T-helper 1 cell treated with Interleukin-12 subunit alpha and Interleukin-12 subunit beta and Interleukin-4 antibody, amounts not matched to agents 30 ng/mL and 1 ng/mL, for 36 hours (primary cell): ENCODE measurements around the gene TTLL11. TPM values are rescaled to one million over a fixed set of nuclear protein-coding genes. Genes with fewer than 3 reads are reported as not detected.

ENCODE experiments used
- intact Hi-C: fragments of 100-400 bp; cut with micrococcal nuclease; formaldehyde crosslinking; loops from one replicate; pipeline ENCODE4 v1.15.1; 2024
- total RNA-seq: library from RNA; stranded (reverse); gene quantifications from 2 replicates; pipeline ENCODE4 v1.2.3, GENCODE V29; 2022

The TTLL11 gene
- total RNA-seq, 1 donor from 2014 or later, result 2.8 TPM

GRCh38 chr9:121862371-121863332 is 230.5 kb downstream of the TTLL11 start:
- intact Hi-C loops, result no loop called here

GRCh38 chr9:121861501-121862180 is 231.5 kb downstream of the TTLL11 start:
- intact Hi-C loops, result no loop called here

GRCh38 chr9:121860744-121861143 is 232.4 kb downstream of the TTLL11 start:
- intact Hi-C loops, result loop anchor here (1.0 kb wide), 1 partner anchor 116 kb away; no protein-coding TSS in a partner anchor

GRCh38 chr9:121860213-121860612 is 232.9 kb downstream of the TTLL11 start:
- intact Hi-C loops, result loop anchor here (1.0 kb wide), 1 partner anchor 116 kb away; no protein-coding TSS in a partner anchor

- intact Hi-C loops, result loop anchor here (1.0 kb wide), 1 partner anchor 115 kb away; no protein-coding TSS in a partner anchor
These were observed 233.5 kb downstream of the TTLL11 start for GRCh38 chr9:121859646-121860045.

GRCh38 chr9:121858788-121859187 is 234.3 kb downstream of the TTLL11 start:
- intact Hi-C loops, result no loop called here

- intact Hi-C loops, result no loop called here
These were observed 235.2 kb downstream of the TTLL11 start for GRCh38 chr9:121857928-121858327.

GRCh38 chr9:121855476-121855875 is 237.6 kb downstream of the TTLL11 start:
- intact Hi-C loops, result no loop called here

- intact Hi-C loops, result no loop called here
These were observed 239.3 kb downstream of the TTLL11 start for GRCh38 chr9:121853617-121854395.

GRCh38 chr9:121852651-121853616 is 240.2 kb downstream of the TTLL11 start:
- intact Hi-C loops, result no loop called here

GRCh38 chr9:121852241-121852640 is 240.9 kb downstream of the TTLL11 start:
- intact Hi-C loops, result no loop called here

- intact Hi-C loops, result no loop called here
These were observed 241.4 kb downstream of the TTLL11 start for GRCh38 chr9:121851641-121852091.

- intact Hi-C loops, result no loop called here
These were observed 242.7 kb downstream of the TTLL11 start for GRCh38 chr9:121850366-121850765.

GRCh38 chr9:121849554-121849953 is 243.6 kb downstream of the TTLL11 start:
- intact Hi-C loops, result no loop called here

- intact Hi-C loops, result no loop called here
These were observed 248.5 kb downstream of the TTLL11 start for GRCh38 chr9:121844562-121844961.

GRCh38 chr9:121844098-121844497 is 249.0 kb downstream of the TTLL11 start:
- intact Hi-C loops, result no loop called here

- intact Hi-C loops, result no loop called here
These were observed 250.5 kb downstream of the TTLL11 start for GRCh38 chr9:121842612-121842978.

GRCh38 chr9:121841771-121842611 is 251.1 kb downstream of the TTLL11 start:
- intact Hi-C loops, result no loop called here
